GM06990 (cell line): ENCODE results near the gene MOB3B.

Experiments used
- DNase-seq: peaks from one replicate; pipeline ENCODE4 v3.0.0-alpha.2; 2011; ENCODE audit not compliant: insufficient read length; ENCODE audit errors: extremely low read depth
- H3K27me3 ChIP-seq: replicated peaks from 2 replicates; pipeline ENCODE4 v1.6.0; 2011; ENCODE audit warnings: low read length; ENCODE audit not compliant: control insufficient read depth, insufficient read depth
- H3K36me3 ChIP-seq: 2 replicates; pipeline ENCODE4 v1.5.1; 2011; ENCODE audit warnings: low read length; ENCODE audit not compliant: control insufficient read depth, insufficient read depth
- H3K4me3 ChIP-seq: replicated peaks from 2 replicates; pipeline ENCODE4 v1.5.1; 2011; ENCODE audit warnings: low read depth, mild to moderate bottlenecking, control low read depth, low read length
- CTCF ChIP-seq: IDR thresholded peaks from 2 replicates; pipeline ENCODE4 v1.5.1; 2011; ENCODE audit warnings: low read length, control low read depth, mild to moderate bottlenecking, inconsistent platforms; ENCODE audit not compliant: insufficient read depth, poor library complexity, severe bottlenecking

MOB3B gene

DNA sequence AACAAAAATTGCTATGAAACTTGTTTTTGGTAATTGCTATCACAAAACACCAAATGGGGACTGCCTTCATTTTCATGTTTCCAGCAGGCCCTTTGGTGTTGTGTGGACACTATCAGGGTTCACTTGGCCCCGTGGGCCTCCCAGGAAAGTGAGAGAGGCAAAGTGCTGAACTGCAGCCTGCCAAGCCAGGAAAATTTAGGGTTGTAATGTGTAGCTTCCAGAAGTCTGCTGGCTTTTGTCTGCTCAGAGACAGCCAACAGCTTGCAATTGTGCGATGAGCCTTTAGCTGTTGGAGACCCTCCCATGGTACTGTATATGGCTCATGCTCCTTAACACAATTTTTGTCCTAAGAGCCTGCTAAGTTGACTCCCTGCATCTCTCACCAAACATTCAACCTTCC, 127.0 kb downstream of the MOB3B start:
- DNase-seq: no peak
- H3K4me3 ChIP-seq: no peak overlapping the region
- no peak for TF ChIP-seq CTCF
- no peaks in the 10 kb centered on the region for H3K36me3 ChIP-seq
- H3K27me3 ChIP-seq: no peaks in the 10 kb centered on the region; the same call in 1 of the 2 replicates

GRCh38 chr9:27400334-27400880, 129.2 kb downstream of the MOB3B start:
- no peak for TF ChIP-seq CTCF
- Histone ChIP-seq H3K27me3 (no peaks in the 10 kb centered on the region; the same call in 1 of the 2 replicates), H3K36me3 (no peaks in the 10 kb centered on the region), H3K4me3 (no peak overlapping the region)
- DNase-seq: no peak

- TF ChIP-seq CTCF: no peak
- no peaks in the 10 kb centered on the region for H3K36me3 ChIP-seq
- no peak for DNase-seq
- no peak overlapping the region for H3K4me3 ChIP-seq
- H3K27me3 ChIP-seq: no peaks in the 10 kb centered on the region; the same call in 1 of the 2 replicates
Observed at GRCh38 chr9:27398982-27399653, 130.5 kb downstream of the MOB3B start.

GRCh38 chr9:27396495-27396894, 133.1 kb downstream of the MOB3B start:
- DNase-seq: no peak
- TF ChIP-seq CTCF: no peak

GRCh38 chr9:27395484-27395921, 134.1 kb downstream of the MOB3B start:
- no peaks in the 10 kb centered on the region for H3K27me3 ChIP-seq
- no peak for TF ChIP-seq CTCF
- H3K36me3 ChIP-seq: no peaks in the 10 kb centered on the region
- no peak for DNase-seq
- H3K4me3 ChIP-seq: no peak overlapping the region

More at GRCh38 chr9:27396495-27396894, 133.1 kb downstream of the MOB3B start:
- H3K36me3 ChIP-seq: no peaks in the 10 kb centered on the region
- no peak overlapping the region for H3K4me3 ChIP-seq
- no peaks in the 10 kb centered on the region for H3K27me3 ChIP-seq
